Naive B cell (primary cell): ENCODE data around the gene COMMD10. TPM values are rescaled to one million over a fixed set of nuclear protein-coding genes. Genes with fewer than 3 reads are reported as not detected.
A peak's percentile ranks its signal among the peaks of the same experiment; 100 is the strongest.

Experiments used
- ATAC-seq, 2 donors: fragments of 150-1000 bp; cut with Tn5 transposase; 2 replicates each; pipeline ENCODE4 v1.10.0; 2021; ENCODE audit warnings: low read depth in 2 of 2, mild to moderate bottlenecking in 2 of 2, moderate library complexity in 2 of 2
- DNase-seq: peaks from one replicate; pipeline ENCODE4 v3.0.0; 2022
- H3K27ac Mint-ChIP-seq, 6 donors: one replicate each; pipeline ENCODE4 v1.8.0; 2020 to 2022; ENCODE audit warnings: mild to moderate bottlenecking in 6 of 6, mixed read lengths in 6 of 6, moderate library complexity in 5 of 6, inconsistent platforms in 2 of 6
- H3K27me3 Mint-ChIP-seq, 3 donors: one replicate each; pipeline ENCODE4 v1.8.0; 2021 to 2022; ENCODE audit warnings: mixed read lengths in 3 of 3, mild to moderate bottlenecking in 1 of 3
- H3K36me3 Mint-ChIP-seq, 2 donors: one replicate each; pipeline ENCODE4 v1.8.0; 2020 to 2022; ENCODE audit warnings: mixed read lengths in 2 of 2, inconsistent platforms in 1 of 2, mild to moderate bottlenecking in 1 of 2
- H3K4me1 Mint-ChIP-seq, 3 donors: one replicate each; pipeline ENCODE4 v1.8.0; 2020 to 2022; ENCODE audit warnings: mixed read lengths in 3 of 3, inconsistent platforms in 1 of 3, mild to moderate bottlenecking in 1 of 3, moderate library complexity in 1 of 3
- H3K4me3 Mint-ChIP-seq, 8 donors: one replicate each; pipeline ENCODE4 v1.8.0; 2020 to 2022; ENCODE audit warnings: mild to moderate bottlenecking in 8 of 8, mixed read lengths in 8 of 8, moderate library complexity in 8 of 8, inconsistent platforms in 2 of 8
- H3K9me3 Mint-ChIP-seq, 7 donors: one replicate each; pipeline ENCODE4 v1.8.0; 2020 to 2022; ENCODE audit warnings: mixed read lengths in 7 of 7, mild to moderate bottlenecking in 5 of 7, inconsistent platforms in 2 of 7, moderate library complexity in 1 of 7
- polyA plus RNA-seq, 6 donors: library from polyadenylated mRNA; unstranded; fragments of 300-500 nt; fragmentation: Illumina TruSeq; gene quantifications; one replicate each; pipeline ENCODE4 v1.2.3, GENCODE V29; 2021; ENCODE audit warnings: low read depth in 6 of 6

The COMMD10 gene
- polyA plus RNA-seq, 6 donors from 2014 or later: 26.8 to 74.1 (median 43.2) TPM

- peaks cover 59 to 62% of the 10 kb centered on the region in 2 donors for H3K36me3 Mint-ChIP-seq
- H3K27ac Mint-ChIP-seq: no peak overlapping the region
Observed at GRCh38 chr5:116288524-116288923, 203.7 kb downstream of the COMMD10 start.

GRCh38 chr5:116289276-116289675 is 204.5 kb downstream of the COMMD10 start:
- no peak overlapping the region for H3K4me3 Mint-ChIP-seq
- H3K27ac Mint-ChIP-seq: peak overlapping the region in 1 of 6 donors; percentile 16
- peaks cover 21 to 52% (median 28%) of the 10 kb centered on the region in 7 donors for H3K9me3 Mint-ChIP-seq
- peaks cover 59 to 62% of the 10 kb centered on the region in 2 donors for H3K36me3 Mint-ChIP-seq
- H3K4me1 Mint-ChIP-seq: peaks cover 0 to 5% (median 0%) of the 10 kb centered on the region in 3 donors
- H3K27me3 Mint-ChIP-seq: no peaks in the 10 kb centered on the region
- DNase-seq (no peak), ATAC-seq (no peak)

More at GRCh38 chr5:116288524-116288923, 203.7 kb downstream of the COMMD10 start:
- Mint-ChIP-seq H3K4me3 (peak overlapping the region in 1 of 8 donors; percentile 30), H3K27me3 (no peaks in the 10 kb centered on the region), H3K4me1 (peaks cover 0 to 5% (median 0%) of the 10 kb centered on the region in 3 donors), H3K9me3 (peaks cover 21 to 52% (median 28%) of the 10 kb centered on the region in 7 donors)
- DNase-seq (no peak), ATAC-seq (no peak)

- H3K36me3 Mint-ChIP-seq: peaks cover 54 to 55% of the 10 kb centered on the region in 2 donors
- no peak overlapping the region for H3K4me3 Mint-ChIP-seq
- H3K9me3 Mint-ChIP-seq: peaks cover 17 to 41% (median 25%) of the 10 kb centered on the region in 7 donors
Observed at GRCh38 chr5:116291271-116291670, 206.4 kb downstream of the COMMD10 start.

GRCh38 chr5:116292321-116292720 is 207.5 kb downstream of the COMMD10 start:
- H3K4me1 Mint-ChIP-seq: no peaks in the 10 kb centered on the region
- H3K36me3 Mint-ChIP-seq: peaks cover 55 to 61% of the 10 kb centered on the region in 2 donors
- no peaks in the 10 kb centered on the region for H3K27me3 Mint-ChIP-seq
- DNase-seq (no peak), ATAC-seq (no peak)
- H3K4me3 Mint-ChIP-seq: no peak overlapping the region
- H3K27ac Mint-ChIP-seq: no peak overlapping the region
- H3K9me3 Mint-ChIP-seq: peaks cover 17 to 38% (median 31%) of the 10 kb centered on the region in 7 donors

More at GRCh38 chr5:116291271-116291670, 206.4 kb downstream of the COMMD10 start:
- H3K27me3 Mint-ChIP-seq: no peaks in the 10 kb centered on the region
- ATAC-seq (no peak), DNase-seq (no peak)
- no peak overlapping the region for H3K27ac Mint-ChIP-seq
- peaks cover 0 to 4% (median 0%) of the 10 kb centered on the region in 3 donors for H3K4me1 Mint-ChIP-seq

- H3K27ac Mint-ChIP-seq: peak overlapping the region in 1 of 6 donors; percentile 21
- no peak overlapping the region for H3K4me3 Mint-ChIP-seq
- DNase-seq (no peak), ATAC-seq (no peak)
- peaks cover 7 to 33% (median 22%) of the 10 kb centered on the region in 7 donors for H3K9me3 Mint-ChIP-seq
- H3K27me3 Mint-ChIP-seq: no peaks in the 10 kb centered on the region
- no peaks in the 10 kb centered on the region for H3K4me1 Mint-ChIP-seq
- H3K36me3 Mint-ChIP-seq: peaks cover 52 to 61% of the 10 kb centered on the region in 2 donors
Observed at GRCh38 chr5:116296335-116297072, 211.7 kb downstream of the COMMD10 start.

- Mint-ChIP-seq H3K36me3 (peaks cover 55 to 57% of the 10 kb centered on the region in 2 donors), H3K9me3 (peaks cover 7 to 33% (median 22%) of the 10 kb centered on the region in 7 donors), H3K4me1 (no peaks in the 10 kb centered on the region)
Observed at GRCh38 chr5:116297296-116297814, 212.5 kb downstream of the COMMD10 start.

GRCh38 chr5:116299746-116300640 is 215.2 kb downstream of the COMMD10 start:
- Mint-ChIP-seq H3K27me3 (no peaks in the 10 kb centered on the region), H3K27ac (no peak overlapping the region), H3K36me3 (peaks cover 68 to 73% of the 10 kb centered on the region in 2 donors), H3K4me1 (no peaks in the 10 kb centered on the region), H3K4me3 (no peak overlapping the region), H3K9me3 (peaks cover 10 to 38% (median 26%) of the 10 kb centered on the region in 7 donors)
- ATAC-seq: no peak
- DNase-seq: no peak

More at GRCh38 chr5:116297296-116297814, 212.5 kb downstream of the COMMD10 start:
- Mint-ChIP-seq H3K4me3 (no peak overlapping the region), H3K27me3 (no peaks in the 10 kb centered on the region), H3K27ac (no peak overlapping the region)
- DNase-seq: no peak
- ATAC-seq: no peak

GRCh38 chr5:116301110-116301509 is 216.3 kb downstream of the COMMD10 start:
- ATAC-seq: no peak
- no peak overlapping the region for H3K4me3 Mint-ChIP-seq
- peak overlapping the region in 1 of 6 donors; percentile 15 for H3K27ac Mint-ChIP-seq
- H3K36me3 Mint-ChIP-seq: peaks cover 75 to 79% of the 10 kb centered on the region in 2 donors
- H3K9me3 Mint-ChIP-seq: peaks cover 14 to 46% (median 32%) of the 10 kb centered on the region in 7 donors
- no peaks in the 10 kb centered on the region for H3K27me3 Mint-ChIP-seq
- no peaks in the 10 kb centered on the region for H3K4me1 Mint-ChIP-seq
- DNase-seq: no peak

GRCh38 chr5:116303340-116303739 is 218.5 kb downstream of the COMMD10 start:
- Mint-ChIP-seq H3K9me3 (peaks cover 19 to 48% (median 29%) of the 10 kb centered on the region in 7 donors), H3K27ac (peak overlapping the region in 1 of 6 donors; percentile 63), H3K27me3 (no peaks in the 10 kb centered on the region), H3K36me3 (peaks cover 75 to 80% of the 10 kb centered on the region in 2 donors), H3K4me1 (no peaks in the 10 kb centered on the region), H3K4me3 (no peak overlapping the region)
- no peak for ATAC-seq
- DNase-seq: no peak

- Mint-ChIP-seq H3K4me3 (no peak overlapping the region), H3K4me1 (no peaks in the 10 kb centered on the region), H3K27me3 (no peaks in the 10 kb centered on the region), H3K27ac (no peak overlapping the region), H3K9me3 (peaks cover 19 to 45% (median 26%) of the 10 kb centered on the region in 7 donors), H3K36me3 (peaks cover 76 to 80% of the 10 kb centered on the region in 2 donors)
- ATAC-seq (no peak), DNase-seq (no peak)
Observed at GRCh38 chr5:116303810-116304209, 219.0 kb downstream of the COMMD10 start.

- H3K27ac Mint-ChIP-seq: peak overlapping the region in 1 of 6 donors; percentile 62
Observed at GRCh38 chr5:116305899-116306298, 221.1 kb downstream of the COMMD10 start.

GRCh38 chr5:116306846-116307245 is 222.0 kb downstream of the COMMD10 start:
- Mint-ChIP-seq H3K4me1 (no peaks in the 10 kb centered on the region), H3K36me3 (peaks cover 77 to 92% of the 10 kb centered on the region in 2 donors), H3K27me3 (no peaks in the 10 kb centered on the region), H3K9me3 (peaks cover 19 to 67% (median 41%) of the 10 kb centered on the region in 7 donors), H3K4me3 (no peak overlapping the region), H3K27ac (no peak overlapping the region)
- ATAC-seq: no peak
- no peak for DNase-seq

More at GRCh38 chr5:116305899-116306298, 221.1 kb downstream of the COMMD10 start:
- ATAC-seq (no peak), DNase-seq (no peak)
- no peaks in the 10 kb centered on the region for H3K4me1 Mint-ChIP-seq
- H3K9me3 Mint-ChIP-seq: peaks cover 19 to 61% (median 39%) of the 10 kb centered on the region in 7 donors
- no peaks in the 10 kb centered on the region for H3K27me3 Mint-ChIP-seq
- no peak overlapping the region for H3K4me3 Mint-ChIP-seq
- peaks cover 73 to 89% of the 10 kb centered on the region in 2 donors for H3K36me3 Mint-ChIP-seq

GRCh38 chr5:116308391-116308790 is 223.6 kb downstream of the COMMD10 start:
- Mint-ChIP-seq H3K9me3 (peaks cover 19 to 67% (median 44%) of the 10 kb centered on the region in 7 donors), H3K27ac (no peak overlapping the region), H3K27me3 (no peaks in the 10 kb centered on the region), H3K36me3 (peaks cover 80 to 84% of the 10 kb centered on the region in 2 donors), H3K4me3 (no peak overlapping the region), H3K4me1 (peaks cover 0 to 3% (median 0%) of the 10 kb centered on the region in 3 donors)
- DNase-seq (no peak), ATAC-seq (no peak)
